CD4-positive, alpha-beta T cell treated with Interleukin-6 at 100 ng/mL for 8 hours (primary cell): ENCODE data around the gene ACBD6.

Source experiments
- DNase-seq: peaks from one replicate; pipeline ENCODE4 v3.0.0-alpha.2; 2020; ENCODE audit warnings: mixed read lengths, low spot score

Gene ACBD6

GRCh38 chr1:180270530-180271271 lies 231.7 kb downstream of the ACBD6 start:
- DNase-seq, result no peak

- DNase-seq, result no peak
These were observed 232.5 kb downstream of the ACBD6 start for GRCh38 chr1:180269645-180270529.

GRCh38 chr1:180268556-180269075 lies 233.8 kb downstream of the ACBD6 start:
- no peak for DNase-seq

- DNase-seq, result no peak
These were observed 234.4 kb downstream of the ACBD6 start for GRCh38 chr1:180267761-180268555.

- DNase-seq, result no peak
These were observed 235.2 kb downstream of the ACBD6 start for GRCh38 chr1:180267211-180267561.

- DNase-seq, result no peak
These were observed 235.8 kb downstream of the ACBD6 start for GRCh38 chr1:180266275-180267210.

- no peak for DNase-seq
These were observed 236.5 kb downstream of the ACBD6 start for GRCh38 chr1:180265871-180266270.

GRCh38 chr1:180265201-180265600 lies 237.2 kb downstream of the ACBD6 start:
- no peak for DNase-seq

GRCh38 chr1:180264595-180264994 lies 237.8 kb downstream of the ACBD6 start:
- no peak for DNase-seq

GRCh38 chr1:180262628-180263488 lies 239.5 kb downstream of the ACBD6 start:
- DNase-seq, result no peak

GRCh38 chr1:180261524-180262155 lies 240.7 kb downstream of the ACBD6 start:
- no peak for DNase-seq

GRCh38 chr1:180261030-180261429 lies 241.3 kb downstream of the ACBD6 start:
- DNase-seq, result no peak

GRCh38 chr1:180260541-180260940 lies 241.8 kb downstream of the ACBD6 start:
- no peak for DNase-seq

- DNase-seq, result no peak
These were observed 242.7 kb downstream of the ACBD6 start for GRCh38 chr1:180259431-180260338.

- DNase-seq, result no peak
These were observed 243.4 kb downstream of the ACBD6 start for GRCh38 chr1:180258935-180259334.

- DNase-seq, result no peak
These were observed 244.1 kb downstream of the ACBD6 start for GRCh38 chr1:180258290-180258689.

- no peak for DNase-seq
These were observed 244.9 kb downstream of the ACBD6 start for GRCh38 chr1:180257486-180257885.

- no peak for DNase-seq
These were observed 245.4 kb downstream of the ACBD6 start for GRCh38 chr1:180257028-180257386.
